NCI-H1694 treated with DMSO at 0.1 percent for 48 hours (cell line): ENCODE results near the gene TFDP2.

Source experiments
- DNase-seq: peaks from one replicate; lab custom pipeline; 2025; lab: John Stamatoyannopoulos, UW

Gene TFDP2

DNA sequence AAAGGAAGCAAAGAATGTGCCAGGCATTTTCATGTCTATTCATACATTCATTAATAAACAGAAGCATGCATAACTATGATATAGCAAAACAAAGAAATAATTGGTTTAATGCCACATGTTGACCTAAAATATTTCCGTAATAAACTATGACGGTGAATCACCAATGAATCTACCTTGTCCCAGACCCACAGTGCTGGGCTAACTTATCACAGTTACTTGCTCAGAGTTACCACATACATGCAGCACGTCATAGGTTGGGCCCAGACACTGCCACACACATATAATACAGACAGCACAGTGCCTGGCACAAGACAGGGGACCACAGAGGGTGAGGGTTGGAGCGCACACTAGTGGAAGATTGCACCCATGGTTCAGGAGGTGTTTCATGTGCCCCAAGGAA, 186.0 kb downstream of the TFDP2 start:
- no peak for DNase-seq

DNA sequence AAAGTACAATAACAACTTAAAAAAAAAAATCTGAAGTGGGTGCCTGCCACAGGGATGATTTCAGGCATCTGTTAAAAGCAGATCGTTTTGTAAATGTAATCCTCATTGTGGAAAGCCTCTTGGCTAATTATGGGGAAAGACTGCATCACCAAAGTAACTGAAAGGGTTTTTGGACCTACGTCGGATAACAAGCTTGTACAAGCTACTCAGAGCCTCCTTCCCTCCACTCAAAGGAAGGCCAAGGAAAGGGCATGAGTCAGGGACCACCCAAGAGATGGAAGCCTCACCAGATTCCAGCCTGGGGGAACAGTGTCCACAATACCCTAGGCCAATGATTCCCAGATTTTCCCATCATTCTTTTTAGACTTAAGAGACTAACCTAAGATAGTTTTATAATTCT, 188.6 kb downstream of the TFDP2 start:
- no peak for DNase-seq

DNA sequence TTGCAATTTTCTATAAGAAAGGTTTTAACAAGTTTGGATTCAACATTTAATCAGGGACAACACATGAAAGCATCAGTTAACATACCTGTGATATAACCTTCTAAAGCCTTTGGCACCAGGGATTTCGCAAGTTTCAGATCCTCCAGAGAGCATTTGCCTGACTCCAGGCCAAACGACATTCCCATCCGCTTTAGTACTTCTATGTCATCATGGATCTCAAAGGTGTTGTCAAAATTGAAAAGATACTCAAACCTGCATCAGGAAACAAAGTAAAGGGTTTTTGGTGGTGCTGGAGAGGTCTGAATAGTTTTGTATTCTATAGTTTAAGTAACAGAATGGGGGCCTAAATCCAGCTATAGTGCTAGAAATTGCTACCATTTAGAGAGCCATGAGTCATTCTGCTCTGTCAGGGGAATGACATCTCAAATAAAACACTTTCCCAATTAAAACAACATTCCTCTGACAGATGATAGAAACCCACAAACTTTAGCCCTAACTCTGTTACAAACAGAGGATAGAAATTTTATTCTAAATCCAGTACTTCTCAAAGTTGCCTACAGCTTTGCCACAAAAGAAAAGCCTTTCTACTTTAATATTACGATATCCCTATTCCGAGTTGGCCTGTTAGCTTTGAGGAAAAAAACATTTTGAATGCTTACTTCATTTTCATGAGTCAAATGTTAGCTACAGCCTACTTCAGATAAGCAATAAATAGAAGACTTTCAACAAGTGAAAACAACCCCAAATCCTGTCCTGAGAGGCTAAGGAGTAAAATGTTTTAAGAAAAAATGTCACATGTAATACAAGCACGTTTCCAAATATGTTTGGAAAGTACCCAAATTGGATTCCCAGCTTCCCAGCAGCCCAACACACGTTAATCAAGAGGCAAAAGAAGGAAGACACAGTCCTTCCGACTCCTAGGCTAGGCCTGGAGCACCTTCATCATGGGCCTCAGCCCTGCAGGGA, 189.5 kb downstream of the TFDP2 start:
- no peak for DNase-seq

DNA sequence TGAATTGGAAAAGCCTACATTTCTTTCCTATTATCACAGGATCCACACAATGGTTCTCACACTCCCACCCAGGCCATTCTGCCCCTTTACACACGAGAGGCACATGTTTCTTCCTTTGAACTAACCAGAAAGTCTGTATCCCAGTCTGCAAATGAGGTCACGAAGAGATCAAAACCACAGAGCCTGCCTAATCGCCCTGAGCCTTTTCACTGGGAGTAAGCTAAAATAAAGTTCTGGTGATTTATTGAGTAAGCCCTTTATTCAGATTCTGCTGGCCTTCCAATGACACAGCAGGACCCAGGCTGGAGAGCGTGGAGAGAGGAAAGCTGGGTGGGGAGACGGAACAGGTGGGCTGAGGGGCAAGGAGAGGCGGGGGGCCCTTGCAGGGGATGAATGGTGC, 194.2 kb downstream of the TFDP2 start:
- no peak for DNase-seq

DNA sequence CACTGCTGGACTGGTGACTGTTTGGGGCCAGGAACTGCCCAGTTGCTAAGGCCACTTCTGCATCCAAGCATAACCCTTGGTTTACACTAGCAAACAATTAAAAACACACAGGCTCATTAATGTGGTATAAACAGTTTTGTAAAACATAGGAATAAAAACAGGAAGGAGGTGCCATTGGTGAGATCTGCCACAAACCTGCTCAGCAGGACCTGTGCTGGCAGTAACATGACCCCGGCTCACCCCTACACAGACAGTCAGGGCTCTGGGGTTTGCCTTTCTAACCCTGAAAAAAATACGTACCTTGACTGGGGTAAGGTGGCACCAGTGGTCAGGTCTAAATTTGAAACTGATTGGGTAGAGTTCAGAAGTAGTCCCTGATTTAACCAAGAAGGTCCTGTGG, 196.7 kb downstream of the TFDP2 start:
- DNase-seq, result no peak

DNA sequence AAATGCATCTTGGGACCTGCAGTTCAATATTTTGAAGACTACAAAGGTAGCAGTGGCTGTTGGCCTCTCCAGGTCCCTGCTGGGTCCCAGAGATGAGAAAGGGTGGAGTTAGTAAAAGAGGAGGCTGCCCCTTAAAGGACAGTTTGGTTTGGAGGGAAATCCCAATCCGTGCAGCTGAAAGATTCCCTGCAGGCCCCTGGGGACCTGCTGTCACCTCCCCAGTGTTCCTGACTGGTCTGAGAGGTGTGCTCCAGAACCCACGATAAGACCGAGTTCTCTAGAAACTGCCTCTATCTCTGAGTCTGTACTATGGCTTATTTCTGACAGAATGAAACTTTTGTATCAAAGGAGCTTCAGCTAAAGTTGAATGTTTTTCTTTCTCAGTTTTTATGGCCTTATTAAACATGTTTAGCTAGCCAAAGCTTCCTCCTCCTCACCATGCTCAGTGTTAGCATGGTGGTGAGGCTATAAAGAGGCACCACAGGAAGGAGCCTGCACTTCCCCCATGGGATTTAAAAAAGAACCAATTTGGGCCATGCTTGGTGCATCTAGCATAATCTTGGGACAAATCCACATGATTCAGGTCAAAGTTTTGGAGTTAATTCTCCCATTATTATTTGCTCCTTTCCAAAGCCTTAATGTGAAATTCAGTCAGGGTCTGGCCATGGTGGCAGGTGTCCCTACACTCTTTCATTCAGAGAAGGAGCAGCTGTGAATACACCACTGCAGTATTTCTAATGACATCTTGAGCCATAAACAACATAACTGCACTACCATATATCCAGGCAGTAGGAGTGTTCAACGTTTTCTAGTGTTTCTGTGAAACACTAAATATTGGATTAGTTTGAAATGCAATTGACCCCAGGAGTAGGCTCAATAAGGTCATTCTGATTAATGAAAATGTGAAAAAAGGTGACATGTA, 198.5 kb downstream of the TFDP2 start:
- DNase-seq, result no peak

DNA sequence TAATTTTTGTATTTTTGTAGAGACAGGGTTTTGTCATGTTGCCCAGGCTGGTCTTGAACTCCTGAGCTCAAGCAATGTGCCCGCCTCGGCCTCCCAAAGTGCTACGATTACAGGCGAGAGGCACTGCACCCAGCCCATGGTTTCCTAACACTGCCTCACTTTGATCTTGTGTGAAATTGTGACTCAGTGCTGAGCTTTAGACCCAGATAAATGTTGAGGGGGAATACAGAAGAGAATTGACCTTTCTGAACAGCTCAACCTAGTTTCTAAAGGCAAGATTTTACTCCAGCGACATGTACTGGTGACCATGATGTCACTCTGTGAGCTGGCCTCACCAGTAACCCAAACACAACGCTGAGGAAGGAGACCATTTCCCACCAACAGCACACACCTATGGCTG, 199.4 kb downstream of the TFDP2 start:
- no peak for DNase-seq

DNA sequence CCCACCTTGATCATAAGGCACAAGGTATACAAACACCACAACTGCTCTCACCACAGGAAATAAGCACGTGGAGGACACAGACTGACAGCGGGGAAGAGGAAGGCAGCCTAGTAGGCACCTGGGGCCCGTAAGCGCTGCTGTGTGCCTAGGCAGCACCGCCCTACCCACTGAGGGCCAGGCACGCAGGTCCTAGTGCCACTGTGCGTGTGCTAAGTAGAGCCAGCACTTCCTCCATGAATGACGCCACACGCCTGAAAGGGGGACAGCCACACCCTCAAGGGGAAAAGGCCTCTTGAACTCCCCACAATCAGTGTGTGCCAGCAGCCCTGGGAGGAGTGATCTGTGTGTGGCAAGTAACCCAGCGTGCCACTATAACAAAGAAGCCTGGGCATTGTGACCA, 199.9 kb downstream of the TFDP2 start:
- DNase-seq, result no peak

DNA sequence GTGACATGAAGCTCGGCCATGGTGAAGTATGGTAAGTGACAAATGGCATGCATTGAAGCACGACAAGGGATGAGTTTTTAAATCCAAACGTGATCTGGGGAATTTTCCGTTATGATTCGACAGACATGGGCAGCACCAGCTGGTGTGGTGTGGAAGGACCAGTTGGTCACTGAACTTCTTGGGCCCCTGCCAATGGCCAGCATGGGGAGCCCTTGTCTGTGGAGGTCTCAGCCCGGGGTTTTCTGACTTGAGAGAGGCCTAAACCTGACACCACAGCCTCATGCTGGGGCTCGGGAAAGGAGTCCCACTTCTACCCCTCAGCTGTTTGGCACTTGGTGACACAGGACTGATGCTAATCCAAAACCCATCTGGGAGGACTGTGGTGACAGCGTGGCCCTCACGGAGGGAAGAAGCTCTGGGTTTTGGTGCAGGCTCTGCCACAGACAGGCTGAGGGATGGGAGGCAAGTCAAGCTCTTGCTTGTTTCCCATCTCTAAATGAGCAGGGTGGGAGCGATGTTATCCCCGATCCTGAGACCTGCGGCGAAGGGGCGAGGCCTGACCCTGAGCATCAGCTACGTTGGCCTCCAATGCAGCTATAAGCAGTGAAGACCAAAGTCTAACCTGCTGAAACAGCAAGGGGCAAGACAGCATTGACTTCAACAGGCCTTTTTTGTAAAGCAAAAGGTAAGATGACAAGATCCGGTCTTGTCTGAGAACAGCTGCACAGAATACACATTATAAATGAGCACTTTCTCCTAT, 203.4 kb downstream of the TFDP2 start:
- no peak for DNase-seq

DNA sequence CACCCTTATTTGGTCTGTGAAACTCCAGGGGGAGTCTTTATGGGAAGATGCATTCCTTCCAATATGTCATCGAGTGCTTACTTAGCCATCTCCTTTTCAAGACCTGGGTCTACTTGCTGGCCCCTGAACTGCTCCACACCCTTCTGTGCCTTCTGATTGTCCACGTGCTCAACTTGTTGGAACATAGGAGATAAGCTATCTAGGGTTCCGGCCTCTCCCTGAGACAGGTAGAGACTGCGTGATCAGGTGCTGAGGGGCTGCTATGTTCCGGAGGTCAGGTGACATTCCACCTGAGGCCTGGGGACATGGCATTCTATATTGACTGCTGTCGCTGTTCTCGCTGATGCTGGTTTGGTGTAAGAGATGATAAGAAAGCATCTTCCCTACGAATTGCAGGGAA, 207.3 kb downstream of the TFDP2 start:
- DNase-seq, result no peak

DNA sequence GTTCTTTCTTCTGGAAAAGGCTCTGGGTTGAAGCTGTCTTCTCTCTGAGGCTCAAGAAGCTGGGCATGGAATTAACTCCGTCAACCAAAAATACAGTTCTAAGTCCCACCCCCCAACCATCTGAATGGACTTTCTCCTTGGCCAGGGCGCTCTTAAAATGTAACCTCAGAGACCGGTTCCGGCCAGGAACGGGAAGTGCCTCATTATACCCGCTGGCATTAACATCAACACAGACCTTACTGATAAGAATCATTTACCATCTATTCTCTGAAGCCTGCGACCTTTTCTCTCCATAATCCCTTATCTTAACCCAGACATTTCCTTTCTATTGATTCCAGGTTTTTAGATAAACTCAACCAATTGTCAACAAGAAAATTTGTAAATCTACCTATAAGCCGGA, 208.3 kb downstream of the TFDP2 start:
- DNase-seq, result no peak

DNA sequence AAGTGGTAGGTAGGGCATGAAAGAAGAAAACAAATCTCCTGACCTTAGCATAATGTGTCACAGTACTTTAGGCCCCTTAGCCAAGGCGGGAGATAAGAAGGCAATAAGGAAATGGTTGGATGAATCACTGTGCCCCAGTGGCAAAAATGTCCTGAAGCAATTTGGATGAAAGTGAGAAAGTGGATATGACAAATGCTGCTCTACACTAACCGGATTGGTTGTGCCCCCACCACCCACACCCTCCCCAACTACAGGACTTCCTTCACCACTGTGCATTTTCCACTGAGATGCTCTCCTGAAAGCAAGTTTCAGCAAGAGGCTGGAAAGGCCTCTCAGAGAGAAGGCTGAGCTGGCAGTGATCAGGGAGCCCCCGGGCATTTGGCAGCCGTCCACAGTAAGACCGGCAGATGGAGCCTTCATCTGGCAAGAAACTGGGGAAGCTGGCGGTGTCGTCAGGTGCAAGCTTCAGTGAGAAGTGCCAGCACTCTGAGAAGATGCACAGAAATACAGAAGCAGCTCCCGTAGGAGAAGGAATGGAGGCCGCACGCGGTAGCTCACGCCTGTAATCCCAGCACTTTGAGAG, 209.1 kb downstream of the TFDP2 start:
- DNase-seq, result peak; percentile 75

DNA sequence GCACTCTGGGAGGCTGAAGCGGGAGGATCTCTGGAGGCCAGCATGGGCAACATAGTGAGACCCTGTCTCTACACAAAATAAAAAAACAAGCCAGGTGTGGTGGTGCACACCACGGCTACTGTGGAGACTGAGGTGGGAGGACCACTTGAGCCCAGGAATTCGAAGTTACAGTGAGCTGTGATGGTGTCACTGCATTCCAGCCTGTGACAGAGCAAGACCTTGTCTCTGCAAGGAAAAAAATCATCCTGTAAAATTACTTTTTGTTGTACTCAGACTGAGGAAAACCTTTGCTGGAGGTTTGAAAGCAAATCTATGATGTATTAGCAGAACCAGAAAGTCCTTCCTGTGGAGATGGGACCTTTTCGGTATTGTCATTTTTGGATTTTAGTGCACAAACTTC, 209.6 kb downstream of the TFDP2 start:
- no peak for DNase-seq

DNA sequence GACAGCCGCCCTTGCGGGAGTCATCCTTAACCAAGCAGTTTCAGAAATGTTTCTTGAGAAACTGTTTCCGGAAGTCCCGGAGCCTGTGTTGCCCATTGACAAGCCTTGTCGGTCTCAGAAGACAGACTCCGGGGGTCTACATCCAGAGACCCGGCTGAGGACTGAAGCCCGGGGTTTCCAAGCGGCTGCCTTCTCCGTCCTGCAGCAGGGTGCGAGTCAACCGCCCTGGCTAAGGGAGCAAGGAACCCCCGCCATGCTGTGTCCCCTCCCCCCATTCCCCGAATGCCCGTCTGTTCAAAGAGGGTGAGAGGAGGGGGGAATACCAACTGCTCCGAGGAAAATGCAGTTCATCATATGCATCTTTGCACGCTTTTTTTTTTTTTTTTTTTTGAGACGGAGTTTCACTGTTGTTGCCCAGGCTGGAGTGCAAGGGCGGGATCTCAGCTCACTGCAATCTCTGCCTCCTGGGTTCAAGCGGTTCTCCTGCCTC, 211.3 kb downstream of the TFDP2 start:
- no peak for DNase-seq

DNA sequence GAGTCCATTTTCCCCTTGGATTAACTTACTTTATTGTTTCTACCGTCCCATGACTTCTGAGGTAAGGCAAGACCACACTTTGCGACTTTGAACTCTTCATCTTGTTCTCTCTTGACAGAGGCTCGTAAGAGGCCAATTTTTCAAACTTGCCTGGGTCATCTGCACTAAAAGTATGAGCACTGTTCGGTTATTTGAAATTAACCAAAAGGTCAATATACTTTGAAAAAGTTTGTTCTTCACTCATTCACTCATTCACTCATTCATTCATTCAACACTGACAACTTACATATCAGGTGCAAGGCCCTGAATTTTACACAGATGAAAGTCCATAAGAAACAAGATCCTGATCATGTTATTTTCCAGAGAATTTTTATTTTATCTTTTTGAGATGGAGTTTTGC, 215.0 kb downstream of the TFDP2 start:
- no peak for DNase-seq

DNA sequence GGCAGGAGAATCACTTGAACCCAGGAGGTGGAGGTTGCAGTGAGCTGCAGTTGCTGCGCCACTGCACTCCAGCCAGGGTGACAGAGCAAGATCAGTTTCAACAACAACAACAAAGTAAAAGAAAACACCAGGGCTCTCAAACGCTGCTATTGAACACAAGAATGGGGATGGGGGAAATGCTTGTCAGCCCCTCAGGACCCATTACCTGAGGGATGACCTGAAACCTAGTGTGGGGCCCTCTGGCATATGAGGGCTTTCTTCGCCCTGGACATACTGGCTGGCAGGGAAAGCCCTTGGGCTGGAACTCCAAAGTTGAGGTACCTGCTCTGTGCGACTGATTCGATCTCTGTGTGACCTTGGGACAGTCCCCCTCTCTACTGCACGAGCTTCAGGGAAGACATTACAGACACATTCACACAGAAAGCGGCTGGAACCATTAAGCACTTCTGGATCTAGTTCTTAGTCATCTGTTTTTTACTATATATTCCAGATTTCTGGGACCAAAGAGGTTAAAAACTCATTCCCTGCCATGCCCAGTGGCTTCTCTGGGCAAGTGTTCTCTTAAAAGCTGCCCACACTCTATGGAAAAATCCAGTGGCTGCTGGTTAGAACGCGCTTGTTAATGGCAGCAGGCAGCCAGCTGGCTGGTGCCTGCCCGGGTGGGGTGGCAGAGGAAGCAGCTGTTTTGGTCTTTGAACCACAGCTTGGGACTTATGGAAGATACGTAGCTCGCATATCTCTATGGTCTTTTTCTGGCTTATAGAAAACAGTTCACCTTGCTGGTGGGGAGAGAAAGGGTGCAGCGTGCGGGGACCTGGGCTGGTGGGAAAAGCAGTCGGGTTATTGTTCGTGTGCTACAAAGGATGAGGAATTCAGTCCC, 215.7 kb downstream of the TFDP2 start:
- peak; percentile 45 for DNase-seq

DNA sequence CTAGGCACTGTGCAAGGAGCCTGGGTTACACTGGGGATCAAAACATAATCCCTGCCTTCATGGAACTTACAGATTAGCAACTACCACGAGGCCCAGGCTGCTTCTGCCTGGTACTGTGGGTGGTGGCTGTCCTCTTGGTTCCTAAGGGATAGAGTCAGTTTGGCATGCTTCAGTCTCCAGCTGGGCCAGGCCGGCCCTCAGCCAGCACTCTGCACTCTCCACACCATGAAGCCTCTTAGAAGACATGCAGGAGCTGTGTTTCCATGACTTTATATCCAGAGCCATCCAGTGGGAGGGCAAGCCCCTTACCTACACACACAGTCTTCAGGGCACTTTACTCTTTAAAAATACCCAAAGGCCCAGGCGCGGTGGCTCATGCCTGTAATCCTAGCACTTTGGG, 218.5 kb downstream of the TFDP2 start:
- DNase-seq, result no peak

DNA sequence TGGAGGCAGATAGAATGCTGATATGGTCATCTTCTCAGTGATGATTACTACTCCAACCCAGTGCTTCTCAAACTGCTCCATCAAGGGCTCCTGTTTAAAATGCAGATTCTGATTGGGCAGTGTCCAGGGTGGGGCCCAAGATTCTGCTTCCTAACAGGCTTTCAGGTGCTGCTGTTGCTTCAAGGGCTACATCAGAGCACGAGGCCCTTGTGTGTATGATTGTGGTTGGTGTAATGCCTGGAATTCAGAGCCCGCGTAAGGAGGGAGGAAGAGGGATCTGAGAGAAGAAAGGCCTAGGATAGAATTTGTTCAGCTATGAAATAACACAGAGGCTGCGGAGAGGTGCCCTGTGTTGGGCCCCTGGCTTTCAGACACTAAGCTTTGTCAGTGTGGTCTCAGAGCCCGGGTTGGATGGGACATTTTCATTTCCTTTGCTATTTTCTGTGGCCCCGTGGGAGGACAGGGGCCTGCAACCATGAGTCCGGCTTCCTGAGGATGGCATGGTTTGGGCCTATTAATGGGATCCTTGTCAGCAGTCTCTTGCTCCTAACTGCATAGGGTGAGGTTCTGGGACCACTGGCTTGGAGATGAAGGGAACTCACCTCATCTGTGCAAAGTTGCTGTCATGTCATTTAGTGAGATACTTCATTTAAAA, 219.9 kb downstream of the TFDP2 start:
- no peak for DNase-seq

DNA sequence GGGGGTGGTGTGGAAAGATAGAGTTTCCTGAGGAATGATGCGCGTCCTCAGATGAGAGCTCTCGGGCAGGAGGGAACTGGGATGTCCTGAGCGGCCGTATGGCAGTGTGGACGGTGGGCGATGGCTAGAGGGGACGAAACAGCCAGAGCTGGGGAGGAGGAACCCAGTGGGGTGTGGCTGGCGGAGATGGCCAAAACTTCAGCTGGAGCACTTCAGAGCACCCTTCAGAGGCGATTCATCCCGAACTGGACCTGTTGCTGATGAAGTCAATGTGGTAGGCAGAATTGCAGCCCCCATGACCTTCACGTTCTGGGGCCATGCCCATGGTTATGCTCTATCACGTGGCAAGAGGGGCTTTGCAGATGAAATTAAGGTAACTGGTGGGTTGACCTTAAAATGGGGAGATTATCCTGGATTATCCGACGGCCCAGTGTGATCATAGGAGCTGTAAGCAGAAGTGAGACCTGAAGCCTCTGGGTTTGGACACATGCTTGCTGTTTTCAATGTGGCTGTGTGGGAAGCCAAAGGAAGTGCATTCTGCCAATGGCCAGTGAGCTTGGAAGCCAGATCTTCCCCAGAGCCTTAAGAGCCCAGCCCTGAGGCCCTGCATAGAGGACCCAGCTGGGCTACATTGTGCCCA, 220.6 kb downstream of the TFDP2 start:
- DNase-seq, result no peak

DNA sequence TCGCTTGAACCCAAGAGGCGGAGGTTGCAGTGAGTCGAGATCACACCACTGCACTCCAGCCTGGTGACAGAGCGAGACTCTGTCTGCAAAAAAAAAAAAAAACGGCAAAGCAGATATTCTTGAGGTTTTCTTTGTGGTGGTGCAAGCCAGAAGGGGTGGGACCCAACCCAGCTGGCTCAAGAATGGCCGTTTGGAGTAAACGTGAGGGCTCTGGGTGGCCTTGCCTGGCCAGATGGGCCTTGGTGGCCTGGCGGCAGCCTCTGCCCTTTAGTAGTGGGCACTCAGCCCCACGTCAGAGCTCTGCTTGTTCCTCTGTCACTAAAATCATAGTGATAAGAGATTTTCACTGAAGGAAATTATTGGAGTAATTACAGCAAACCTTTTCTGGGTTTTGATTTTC, 222.4 kb downstream of the TFDP2 start:
- DNase-seq, result no peak
